DOHH2 (cell line): ENCODE results near the gene WBP2.

Experiments used
- H3F3A ChIP-seq: fragments of 200-600 bp; sonication (generic), shearing (Covaris generic); 2 replicates; pipeline ENCODE4 v1.6.0; 2016; ENCODE audit warnings: antibody characterized with exemption, mild to moderate bottlenecking; ENCODE audit not compliant: control insufficient read depth, insufficient read depth
- H3K27ac ChIP-seq: fragments of 200-600 bp; sonication (generic); 2 replicates; pipeline ENCODE4 v1.5.1; 2014; ENCODE audit warnings: low read depth, mild to moderate bottlenecking, low read length, moderate library complexity
- H3K27me3 ChIP-seq: fragments of 200-600 bp; sonication (generic); 2 replicates; pipeline ENCODE4 v1.6.1; 2014; ENCODE audit warnings: mild to moderate bottlenecking, low read length, mixed read lengths; ENCODE audit not compliant: control insufficient read depth
- H3K36me3 ChIP-seq: fragments of 200-600 bp; sonication (generic); 2 replicates; pipeline ENCODE4 v1.6.1; 2014; ENCODE audit warnings: mild to moderate bottlenecking, low read length, moderate library complexity, mixed read lengths; ENCODE audit not compliant: control insufficient read depth
- H3K4me1 ChIP-seq: fragments of 200-600 bp; sonication (generic); 2 replicates; pipeline ENCODE4 v1.6.1; 2014; ENCODE audit warnings: mild to moderate bottlenecking, low read length, mixed read lengths; ENCODE audit not compliant: control insufficient read depth
- H3K4me2 ChIP-seq: fragments of 200-600 bp; sonication (generic); 2 replicates; pipeline ENCODE4 v1.6.0; 2014; ENCODE audit warnings: mild to moderate bottlenecking, low read length, moderate library complexity
- H3K4me3 ChIP-seq: fragments of 200-600 bp; sonication (generic); 2 replicates; pipeline ENCODE4 v1.5.1; 2014; ENCODE audit warnings: mild to moderate bottlenecking, low read length, mixed read lengths
- H3K79me2 ChIP-seq: fragments of 200-600 bp; sonication (generic); 2 replicates; pipeline ENCODE4 v1.6.1; 2014; ENCODE audit warnings: mild to moderate bottlenecking, low read length, mixed read lengths; ENCODE audit not compliant: control insufficient read depth
- H3K9me2 ChIP-seq: fragments of 200-600 bp; sonication (generic); replicated peaks from 2 replicates; pipeline ENCODE4 v1.6.1; 2014; ENCODE audit warnings: mild to moderate bottlenecking, low read length, mixed read lengths; ENCODE audit not compliant: control insufficient read depth
- H3K9me3 ChIP-seq: fragments of 200-600 bp; sonication (generic); 2 replicates; pipeline ENCODE4 v1.6.1; 2014; ENCODE audit warnings: antibody characterized with exemption, low read length, mixed read lengths; ENCODE audit not compliant: control insufficient read depth, insufficient read depth
- H4K20me1 ChIP-seq: fragments of 200-600 bp; sonication (generic); 2 replicates; pipeline ENCODE4 v1.6.0; 2014; ENCODE audit warnings: low read depth, mild to moderate bottlenecking, antibody characterized with exemption, low read length, moderate library complexity; ENCODE audit not compliant: control insufficient read depth, insufficient read depth
- CTCF ChIP-seq: fragments of 200-600 bp; sonication (generic); IDR thresholded peaks from one replicate; pipeline ENCODE4 v1.5.1; 2014; ENCODE audit warnings: antibody characterized with exemption, mild to moderate bottlenecking, low read depth, low read length; ENCODE audit not compliant: poor library complexity, severe bottlenecking
- EZH2phosphoT487 ChIP-seq: fragments of 200-600 bp; sonication (generic); IDR thresholded peaks from 2 replicates; pipeline ENCODE4 v1.6.1; 2017; ENCODE audit warnings: borderline replicate concordance, mild to moderate bottlenecking, antibody characterized with exemption, low read length, moderate library complexity, mixed read lengths

The WBP2 gene

DNA sequence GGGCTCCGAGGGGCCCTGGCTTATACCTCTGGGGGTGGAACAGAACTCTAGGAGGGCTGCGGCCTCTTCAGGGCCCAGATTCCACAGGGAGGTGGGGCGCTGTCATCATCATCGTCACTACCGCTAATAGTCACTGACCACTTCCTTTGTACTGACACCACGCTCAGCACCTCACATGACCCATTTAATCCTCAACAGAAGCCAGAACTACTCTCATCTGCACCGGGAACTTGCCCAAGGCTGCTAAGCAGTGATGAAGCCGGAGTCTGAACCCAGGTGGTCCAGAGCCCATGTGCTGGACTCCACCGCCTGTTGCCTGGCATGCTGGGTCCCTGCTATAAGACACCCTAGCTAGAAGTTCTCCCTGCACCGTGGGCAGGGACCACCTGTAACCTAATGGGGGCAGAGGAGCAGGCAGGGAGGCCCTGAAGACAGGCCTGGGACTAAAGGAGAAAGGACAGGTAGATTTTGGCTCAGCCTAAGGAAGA lies 22.9 kb downstream of the WBP2 start:
- Histone ChIP-seq H3K79me2 (no peaks in the 10 kb centered on the region), H3K4me1 (peaks cover 36% of the 10 kb centered on the region), H3K27me3 (no peaks in the 10 kb centered on the region), H3K27ac (peak overlapping the region; percentile 25), H4K20me1 (no peaks in the 10 kb centered on the region), H3K9me3 (no peaks in the 10 kb centered on the region), H3K9me2 (no peaks in the 10 kb centered on the region), H3F3A (peaks cover 4% of the 10 kb centered on the region), H3K4me2 (peak overlapping the region; percentile 63), H3K36me3 (peaks cover 8% of the 10 kb centered on the region), H3K4me3 (peak overlapping the region; percentile 57)
- no peak for TF ChIP-seq CTCF
- no peak for TF ChIP-seq EZH2phosphoT487

GRCh38 chr17:75831032-75831571 lies 24.0 kb downstream of the WBP2 start:
- peaks cover 4% of the 10 kb centered on the region for H3F3A ChIP-seq
- no peaks in the 10 kb centered on the region for H3K9me3 ChIP-seq
- peaks cover 44% of the 10 kb centered on the region for H3K4me1 ChIP-seq
- no peak overlapping the region for H3K27ac ChIP-seq
- no peaks in the 10 kb centered on the region for H3K9me2 ChIP-seq
- no peaks in the 10 kb centered on the region for H3K27me3 ChIP-seq
- no peaks in the 10 kb centered on the region for H3K79me2 ChIP-seq
- TF ChIP-seq EZH2phosphoT487 (no peak), CTCF (no peak)
- H3K4me3 ChIP-seq = no peak overlapping the region
- no peak overlapping the region for H3K4me2 ChIP-seq
- peaks cover 8% of the 10 kb centered on the region for H3K36me3 ChIP-seq
- no peaks in the 10 kb centered on the region for H4K20me1 ChIP-seq

DNA sequence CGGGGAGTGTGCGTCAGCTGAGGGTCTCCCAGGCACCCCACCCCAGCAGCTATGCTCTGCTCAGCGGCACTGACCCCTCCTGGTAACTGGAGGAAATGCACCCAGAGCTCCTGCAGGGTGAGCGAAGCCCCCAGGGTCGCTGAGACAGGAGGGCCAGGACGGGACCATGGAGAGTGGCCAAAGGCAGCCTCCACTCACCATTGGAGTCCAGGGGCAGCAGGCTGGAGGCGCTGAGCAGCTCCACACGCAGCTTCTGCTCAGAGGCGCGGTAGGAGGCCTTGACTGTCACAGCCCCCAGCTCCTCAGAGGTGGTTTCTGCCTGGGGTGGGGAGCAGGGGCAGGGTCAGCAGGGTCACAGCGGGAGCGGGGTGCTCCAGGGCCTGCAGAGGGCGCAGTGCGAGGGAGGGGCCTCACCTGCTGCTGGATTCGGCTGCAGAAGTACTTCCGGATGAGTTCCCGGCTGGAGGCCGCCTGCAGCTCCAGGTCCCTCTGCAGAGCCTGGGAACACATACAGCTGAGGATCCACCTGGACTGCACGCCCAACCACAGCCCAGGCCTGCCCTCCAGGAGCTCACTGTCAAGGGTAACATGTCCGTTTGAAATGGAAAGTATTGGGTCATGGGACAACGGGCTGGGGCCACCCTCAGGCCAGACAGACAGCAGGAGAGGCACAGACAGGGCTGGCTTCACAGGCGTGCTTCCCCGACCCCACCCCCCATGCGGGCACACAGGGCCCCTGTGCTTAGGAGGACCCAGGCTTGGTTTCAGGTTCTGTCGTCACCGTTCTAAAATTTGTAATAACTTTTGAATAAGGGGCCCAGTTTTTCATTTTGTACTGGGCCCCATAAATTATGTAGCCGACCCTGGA lies 24.7 kb downstream of the WBP2 start:
- Histone ChIP-seq H3K27me3 (no peaks in the 10 kb centered on the region), H3K4me1 (peaks cover 44% of the 10 kb centered on the region), H3K36me3 (peaks cover 8% of the 10 kb centered on the region), H3K4me2 (no peak overlapping the region), H3K27ac (no peak overlapping the region), H4K20me1 (no peaks in the 10 kb centered on the region), H3K4me3 (no peak overlapping the region), H3K9me2 (no peaks in the 10 kb centered on the region), H3K79me2 (no peaks in the 10 kb centered on the region), H3F3A (peaks cover 4% of the 10 kb centered on the region), H3K9me3 (no peaks in the 10 kb centered on the region)
- TF ChIP-seq CTCF (peak; percentile 74), EZH2phosphoT487 (no peak)
